ENCODE data around the gene DLG1. TPM values are rescaled to one million over a fixed set of nuclear protein-coding genes. Genes with fewer than 3 reads are reported as not detected.
"Not testable (repeated sequence)": the region's sequence is repeated elsewhere in the genome, so short reads cannot be mapped to it uniquely, and the experiment has no call there.

The DLG1 gene
- total RNA-seq, 1 donor from 2014 or later, result 77.5 TPM

DNA sequence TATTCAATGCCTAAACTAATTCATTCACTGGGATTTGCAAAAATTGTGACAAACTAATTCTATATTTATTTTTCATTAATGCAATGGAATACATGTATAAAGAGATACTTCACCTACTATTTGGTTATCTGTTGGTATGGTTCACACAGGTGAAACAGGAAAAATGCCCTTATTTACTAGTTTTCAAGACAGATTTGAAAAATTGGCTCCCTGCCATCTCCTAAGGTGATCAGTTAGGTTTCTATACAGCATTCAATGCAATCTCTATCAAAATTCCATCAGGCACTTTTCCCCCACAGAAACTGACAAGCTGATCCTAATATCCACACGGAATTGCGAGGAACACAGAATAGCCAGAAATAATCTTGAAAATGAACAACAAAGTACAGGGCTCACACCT lies 101.1 kb downstream of the DLG1 start:
- ATAC-seq (no peak), DNase-seq (no peak)
- intact Hi-C loops (cut with DNase I), result no loop called here
- H3K4me3 ChIP-seq, result no peak overlapping the region
- H3K27ac ChIP-seq, result no peak overlapping the region
- no peaks in the 10 kb centered on the region for H3K36me3 ChIP-seq
- no peak for TF ChIP-seq CTCF (IDR thresholded peaks at IDR 0.05)
- no peaks in the 10 kb centered on the region for H3K9me3 ChIP-seq
- no peaks in the 10 kb centered on the region for H3K27me3 ChIP-seq
- peaks cover 3% of the 10 kb centered on the region for H3K4me1 ChIP-seq

DNA sequence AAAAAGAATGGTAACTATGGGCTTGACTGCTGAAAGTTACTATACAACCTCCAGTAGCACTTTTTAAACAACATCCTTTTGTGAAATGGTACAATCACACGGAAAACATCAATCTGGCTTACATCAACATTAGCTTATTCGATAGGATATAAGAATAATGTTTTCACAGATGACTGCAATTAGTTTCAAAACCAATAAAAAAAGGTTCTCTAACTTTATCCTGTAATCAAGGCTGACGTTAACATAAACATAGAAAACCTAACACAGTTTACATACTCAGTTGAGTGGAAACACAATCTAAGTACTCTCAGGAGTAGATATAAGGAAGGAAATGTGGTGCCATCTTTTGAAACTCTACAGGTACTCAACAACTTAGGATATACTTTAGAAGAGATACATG lies 102.2 kb downstream of the DLG1 start:
- DNase-seq, result no peak
- Histone ChIP-seq H3K36me3 (no peaks in the 10 kb centered on the region), H3K27ac (no peak overlapping the region), H3K4me1 (no peaks in the 10 kb centered on the region), H3K27me3 (no peaks in the 10 kb centered on the region), H3K9me3 (no peaks in the 10 kb centered on the region), H3K4me3 (no peak overlapping the region)
- TF ChIP-seq CTCF (IDR thresholded peaks at IDR 0.05), result no peak
- no peak for ATAC-seq
- intact Hi-C loops (cut with DNase I), result no loop called here

DNA sequence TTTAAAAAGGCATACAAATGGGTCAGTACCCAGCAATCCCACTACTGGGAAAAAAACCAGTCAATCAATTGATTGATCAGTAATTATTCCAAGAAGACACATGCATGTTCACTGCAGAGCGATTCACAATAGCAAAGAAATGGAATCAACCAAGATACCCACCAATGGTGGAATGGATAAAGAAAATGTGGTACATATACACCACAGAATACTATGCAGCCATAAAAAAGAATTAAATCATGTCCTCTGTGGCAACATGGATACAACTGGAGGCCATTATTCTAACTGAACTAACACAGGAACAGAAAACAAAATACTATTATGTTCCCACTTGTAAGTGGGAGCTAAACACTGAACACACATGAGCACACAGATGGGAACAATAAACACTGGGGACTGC lies 103.1 kb downstream of the DLG1 start:
- Histone ChIP-seq H3K27ac (no peak overlapping the region), H3K27me3 (no peaks in the 10 kb centered on the region), H3K36me3 (no peaks in the 10 kb centered on the region), H3K9me3 (no peaks in the 10 kb centered on the region), H3K4me1 (no peaks in the 10 kb centered on the region), H3K4me3 (no peak overlapping the region)
- TF ChIP-seq CTCF (IDR thresholded peaks at IDR 0.05), result no peak
- DNase-seq (no peak), ATAC-seq (no peak)
- intact Hi-C loops (cut with DNase I), result no loop called here

- H3K4me1 ChIP-seq; H3K36me3 ChIP-seq; H3K27me3 ChIP-seq; intact Hi-C loops (cut with DNase I); H3K27ac ChIP-seq; H3K9me3 ChIP-seq; H3K4me3 ChIP-seq; ATAC-seq: not testable (repeated sequence)
- DNase-seq, result peak; percentile 64
Observed at GRCh38 chr3:197193759-197194158, 104.7 kb downstream of the DLG1 start.

GRCh38 chr3:197191897-197192296 lies 106.5 kb downstream of the DLG1 start:
- TF ChIP-seq CTCF (IDR thresholded peaks at IDR 0.05), result no peak
- Histone ChIP-seq H3K36me3 (no peaks in the 10 kb centered on the region), H3K27me3 (no peaks in the 10 kb centered on the region), H3K27ac (no peak overlapping the region), H3K9me3 (no peaks in the 10 kb centered on the region), H3K4me3 (no peak overlapping the region), H3K4me1 (no peaks in the 10 kb centered on the region)
- ATAC-seq, result no peak
- intact Hi-C loops (cut with DNase I), result no loop called here
- no peak for DNase-seq

- Histone ChIP-seq H3K9me3 (no peaks in the 10 kb centered on the region), H3K4me1 (no peaks in the 10 kb centered on the region), H3K27ac (no peak overlapping the region), H3K27me3 (no peaks in the 10 kb centered on the region), H3K36me3 (no peaks in the 10 kb centered on the region), H3K4me3 (no peak overlapping the region)
- DNase-seq, result no peak
- intact Hi-C loops (cut with DNase I), result no loop called here
- ATAC-seq, result no peak
- no peak for TF ChIP-seq CTCF (IDR thresholded peaks at IDR 0.05)
Observed at GRCh38 chr3:197189623-197190022, 108.8 kb downstream of the DLG1 start.
